NK-92 treated with Interleukin-12 subunit alpha and Interleukin-12 subunit beta, amount 100 ng/mL, for 24 hours (cell line): ENCODE results near the gene SLC43A1.
A peak's percentile ranks its signal among the peaks of the same experiment; 100 is the strongest.
"Not testable (repeated sequence)": the region's sequence is repeated elsewhere in the genome, so short reads cannot be mapped to it uniquely, and the experiment has no call there.

Experiments
- DNase-seq: peaks from one replicate; lab custom pipeline; 2025; lab: John Stamatoyannopoulos, UW

SLC43A1 gene

DNA sequence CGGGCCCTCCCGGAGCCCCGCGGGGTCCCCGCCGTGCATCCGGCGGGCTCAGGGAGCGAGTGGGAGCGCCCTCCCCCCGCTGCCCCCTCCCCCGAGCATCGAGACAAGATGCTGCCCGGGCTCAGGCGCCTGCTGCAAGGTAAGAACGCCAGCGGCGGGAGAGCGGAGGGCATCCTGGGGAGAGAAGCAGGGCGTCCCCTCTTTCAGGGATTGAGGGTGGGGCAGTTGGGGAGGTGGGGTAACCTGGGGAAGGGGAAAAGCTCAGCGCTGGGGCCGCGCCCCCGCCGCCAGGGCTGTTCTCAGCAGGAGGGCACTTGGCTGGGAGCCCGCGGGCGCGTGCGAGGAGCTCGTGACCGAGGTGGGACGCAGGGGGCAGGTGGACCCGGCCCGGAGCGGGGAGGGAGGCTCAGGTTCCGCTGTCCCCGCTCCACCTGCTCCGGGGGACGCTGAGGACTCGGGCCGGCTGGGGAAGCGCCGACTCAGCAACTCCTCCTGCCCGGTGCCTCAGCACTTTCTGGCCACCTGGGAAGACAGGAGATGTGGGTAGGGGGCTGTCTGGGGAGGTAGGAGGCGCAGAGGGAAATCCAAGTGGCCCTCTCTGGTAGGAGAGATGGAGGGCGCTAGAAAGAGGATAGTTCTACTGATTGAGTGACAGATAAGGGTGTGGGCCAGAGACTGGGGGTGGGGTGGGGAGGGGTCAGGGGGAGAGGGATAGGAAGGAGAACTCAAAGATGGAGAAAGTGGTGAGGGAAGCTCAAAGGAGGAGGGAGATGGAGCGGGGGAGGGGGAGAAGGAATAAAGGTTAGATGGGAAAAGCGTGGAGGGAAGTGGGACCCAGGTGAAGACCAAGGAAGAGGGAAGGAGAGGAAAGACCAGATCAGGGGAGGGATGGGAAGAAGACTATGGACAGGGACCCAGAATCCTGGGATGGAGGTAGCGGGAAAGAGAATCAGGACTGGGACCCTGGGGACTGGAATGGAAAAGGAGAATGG lies 54.4 kb downstream of the SLC43A1 start:
- no peak for DNase-seq

DNA sequence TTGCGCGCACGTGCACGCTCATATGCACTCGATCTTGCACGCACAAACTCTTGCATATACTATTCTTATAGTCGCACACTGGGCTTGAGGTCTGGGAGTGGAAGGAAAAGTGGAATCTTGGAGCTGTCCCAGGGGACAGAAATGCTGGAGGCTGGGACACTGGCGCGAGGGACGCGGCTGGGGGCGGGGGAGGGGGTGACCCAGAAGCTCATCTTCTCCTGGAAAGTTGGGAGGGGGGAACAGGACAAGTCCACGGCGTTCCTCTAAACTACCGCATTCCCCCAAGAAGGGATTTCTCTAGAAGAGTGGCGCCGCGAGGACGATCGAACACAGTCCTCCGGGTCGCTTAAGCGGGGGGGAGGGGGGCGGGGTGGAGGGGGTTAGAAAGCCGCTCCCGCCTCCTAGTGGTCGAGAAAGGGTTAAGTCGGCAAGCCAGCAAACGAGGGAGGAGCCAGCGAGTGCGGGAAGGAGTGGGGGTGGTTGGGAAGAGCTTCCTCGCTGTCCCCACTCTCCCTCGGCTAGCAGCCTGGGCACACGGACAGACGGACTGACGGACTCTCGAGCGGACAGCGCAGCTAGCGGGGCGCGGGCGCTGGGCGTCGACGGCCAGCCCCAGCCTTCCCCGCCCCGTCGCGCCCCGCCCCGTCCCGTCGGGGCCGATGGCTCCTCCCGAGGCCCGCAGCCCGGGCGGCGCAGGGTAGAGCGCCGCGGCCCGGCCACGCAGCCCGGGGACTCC lies 55.3 kb downstream of the SLC43A1 start, which contains the start of gene RTN4RL2:
TSS of gene RTN4RL2 (plus strand) at position 507 of the 736 bp plus-strand sequence. CDS start 338 bp downstream, outside the sequence.
- DNase-seq, result no peak

DNA sequence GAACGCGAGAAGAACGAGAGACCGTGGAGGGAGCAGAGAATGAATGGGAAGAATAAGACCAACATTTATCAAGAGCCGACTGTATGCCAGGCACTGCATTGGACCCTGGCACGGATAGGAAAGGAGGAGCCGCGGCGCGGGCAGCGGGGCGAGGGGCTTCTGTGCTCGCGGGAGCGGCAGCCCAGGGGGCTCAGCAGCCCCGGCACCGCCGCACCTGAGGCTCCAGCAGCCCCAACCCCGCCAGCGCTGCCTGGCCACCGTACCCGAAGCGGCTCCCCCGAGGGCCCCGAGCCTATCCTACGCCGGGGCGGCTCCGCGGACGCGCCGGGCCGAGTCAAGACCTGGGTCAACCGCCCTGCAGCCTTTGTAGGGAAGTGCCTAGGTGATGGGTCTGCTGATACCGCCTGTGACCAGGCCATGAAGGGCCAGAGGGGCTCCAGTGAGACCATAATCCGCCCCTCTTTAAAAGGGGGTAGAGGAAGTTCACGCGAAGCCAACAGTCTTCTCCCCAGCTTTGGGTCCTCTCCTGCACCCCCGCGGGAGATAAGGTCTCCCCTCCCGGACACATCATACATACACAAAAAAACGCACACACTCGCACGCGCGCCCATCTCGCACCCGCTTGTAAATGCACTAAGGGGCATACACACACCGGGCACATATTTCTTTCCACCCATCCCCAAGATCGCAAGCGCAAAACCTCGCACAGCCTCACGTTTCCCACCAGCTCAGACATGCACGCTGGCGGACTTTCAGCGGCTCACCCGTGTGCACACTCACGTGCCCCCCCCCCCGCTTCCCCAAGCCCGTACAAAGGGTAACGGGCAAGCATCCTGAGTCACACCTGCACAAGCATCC lies 56.1 kb downstream of the SLC43A1 start:
- no peak for DNase-seq

DNA sequence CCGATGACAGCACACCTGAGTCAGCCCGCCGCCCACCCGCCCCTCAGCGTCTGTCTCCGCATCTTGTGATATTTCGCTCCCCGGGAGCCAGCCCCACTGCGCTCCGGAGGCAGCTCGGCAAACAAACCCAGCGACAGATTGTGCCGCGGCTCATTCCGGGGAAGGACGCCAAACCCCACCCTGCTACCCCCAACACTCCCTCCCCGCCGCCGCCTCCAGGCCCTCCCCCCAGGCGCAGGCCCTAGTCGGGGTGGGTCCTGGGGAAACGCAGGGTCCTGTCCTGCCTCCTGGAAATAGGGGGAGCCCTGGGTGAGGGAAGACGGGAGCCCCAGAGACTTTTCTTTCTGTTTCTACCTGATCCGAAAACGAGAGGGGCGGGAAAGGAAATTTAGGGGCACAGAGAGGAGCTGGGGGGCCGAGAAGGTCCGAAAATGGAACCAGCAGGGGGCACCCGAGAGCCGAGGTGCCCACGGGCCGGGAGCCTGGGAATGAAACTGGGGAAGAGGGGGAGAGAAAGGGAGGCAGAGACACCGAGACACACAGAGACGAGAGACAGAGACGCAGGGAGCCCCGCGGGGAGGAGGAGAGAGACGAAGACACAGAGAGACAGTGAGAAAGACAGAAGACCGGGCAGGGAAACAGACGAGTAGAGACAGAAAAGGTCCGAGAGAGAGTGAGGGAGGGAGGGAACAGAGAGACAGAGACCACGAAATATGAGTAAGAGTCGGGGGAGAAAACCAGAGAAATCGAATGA lies 56.9 kb downstream of the SLC43A1 start:
- DNase-seq, result peak; percentile 6

DNA sequence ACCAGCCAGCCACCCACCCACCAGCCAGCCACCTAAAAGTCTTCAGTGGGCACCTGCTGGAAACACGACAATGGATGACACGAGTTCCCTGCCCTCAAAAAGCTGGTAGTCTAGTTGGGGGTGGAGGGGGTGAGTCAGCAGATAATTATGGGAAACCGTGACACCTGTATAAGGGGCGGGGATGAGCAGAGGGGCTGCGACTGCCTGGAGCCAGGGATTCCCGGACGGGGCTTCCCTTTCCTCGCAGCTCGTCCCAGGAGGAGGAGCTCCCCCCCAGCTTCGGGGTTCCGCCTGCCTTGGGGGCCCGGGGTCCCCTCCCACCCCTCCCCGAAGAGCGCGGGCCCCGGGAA lies 57.5 kb downstream of the SLC43A1 start:
- DNase-seq, result no peak

DNA sequence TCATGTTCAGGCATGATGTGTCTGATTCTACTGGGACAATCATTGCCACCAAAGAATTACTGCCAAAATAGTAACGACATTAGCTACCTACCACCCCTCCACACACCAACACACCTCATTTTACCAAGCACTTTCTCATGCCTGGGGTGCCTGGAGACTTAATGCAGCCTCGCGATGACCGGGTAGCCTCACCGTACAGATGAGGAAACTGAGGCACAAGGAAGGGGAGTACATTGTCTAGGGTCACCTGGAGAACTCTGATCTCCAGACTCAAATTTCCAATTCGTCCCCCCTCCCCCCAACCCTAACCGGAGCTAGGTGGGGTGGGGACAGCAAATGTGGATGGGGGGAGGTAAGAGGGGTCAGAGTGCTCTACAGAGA lies 57.9 kb downstream of the SLC43A1 start:
- no peak for DNase-seq

DNA sequence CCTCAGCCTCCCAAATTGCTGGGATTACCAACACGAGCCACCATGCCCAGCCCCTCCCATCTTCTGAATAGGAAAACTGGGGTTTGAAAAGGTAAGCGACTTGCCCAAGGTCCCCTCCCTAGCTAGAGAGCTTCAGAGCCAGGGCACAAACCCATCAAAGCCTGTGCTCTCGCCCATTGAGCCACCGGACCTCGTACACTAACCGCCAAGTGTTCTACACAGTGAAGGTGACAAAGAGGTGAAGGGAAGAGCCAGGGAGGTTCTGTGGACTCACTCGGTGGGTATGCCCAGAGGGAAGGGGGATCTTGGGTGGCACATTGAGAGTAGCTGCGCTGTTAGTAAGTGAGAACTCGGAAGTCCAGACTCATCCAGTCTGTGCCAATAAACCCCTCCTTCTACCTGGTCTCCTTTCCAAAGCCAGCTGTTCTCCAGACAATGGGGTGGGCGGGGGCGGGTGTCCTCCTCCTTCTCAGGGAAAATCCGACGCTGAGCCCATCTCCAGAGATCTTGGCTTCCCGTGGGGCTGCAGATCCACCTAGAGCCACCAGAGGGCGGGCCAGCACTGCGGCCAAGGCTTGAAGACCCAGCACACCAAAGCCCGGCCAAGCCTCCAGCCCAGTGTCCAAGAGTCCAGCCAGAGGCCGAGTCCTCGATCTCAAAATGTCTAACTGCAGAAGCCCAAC lies 58.4 kb downstream of the SLC43A1 start:
- DNase-seq, result peak; percentile 42

DNA sequence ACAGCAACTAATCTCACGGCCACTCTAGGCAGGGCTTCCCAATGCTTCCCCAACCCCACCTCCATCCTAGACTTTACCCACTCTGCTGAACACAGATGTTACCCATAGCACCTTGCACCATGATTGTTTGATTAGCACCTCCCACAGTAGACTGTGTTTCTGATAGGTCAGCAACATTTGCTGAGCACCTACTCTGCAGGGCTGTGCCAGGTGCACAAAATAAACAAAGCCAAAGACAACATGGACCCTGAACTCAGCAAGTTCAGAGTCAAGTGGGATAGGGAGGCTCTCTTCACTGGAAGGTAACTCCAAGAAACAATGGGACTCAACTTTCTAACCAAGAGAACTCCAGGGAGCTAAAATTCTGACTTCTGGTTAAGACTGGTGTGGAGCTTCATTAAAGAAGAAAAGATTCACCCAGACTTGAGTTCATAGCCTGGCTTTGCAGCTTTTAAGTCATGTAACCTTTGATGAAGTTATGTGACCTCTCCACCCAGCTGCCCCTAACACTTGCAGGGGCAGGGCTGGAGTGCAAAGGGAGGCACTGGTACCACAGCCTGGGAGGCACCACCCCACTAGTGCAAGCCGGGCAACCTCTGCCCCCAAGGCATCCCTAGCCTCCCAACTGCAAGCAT lies 61.8 kb downstream of the SLC43A1 start:
- no peak for DNase-seq

DNA sequence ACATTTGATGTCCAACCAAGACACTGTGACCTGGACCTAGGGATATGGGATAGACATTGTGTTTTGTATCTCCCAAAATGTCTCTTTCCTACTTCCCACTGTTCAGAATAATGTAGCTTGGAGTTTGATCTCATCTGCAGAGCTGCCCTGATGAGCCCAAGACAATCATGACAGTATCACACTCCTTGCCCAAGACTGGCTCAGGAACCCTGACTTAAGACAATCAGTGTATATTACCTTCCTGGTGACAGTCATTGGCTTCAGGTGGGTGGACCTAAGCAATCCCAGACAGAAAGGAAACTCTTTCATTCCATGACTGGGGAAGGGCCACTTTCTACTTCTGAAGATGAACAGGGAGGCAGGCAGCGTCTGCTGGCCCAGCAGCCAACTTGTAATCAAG lies 69.4 kb downstream of the SLC43A1 start:
- DNase-seq, result no peak

DNA sequence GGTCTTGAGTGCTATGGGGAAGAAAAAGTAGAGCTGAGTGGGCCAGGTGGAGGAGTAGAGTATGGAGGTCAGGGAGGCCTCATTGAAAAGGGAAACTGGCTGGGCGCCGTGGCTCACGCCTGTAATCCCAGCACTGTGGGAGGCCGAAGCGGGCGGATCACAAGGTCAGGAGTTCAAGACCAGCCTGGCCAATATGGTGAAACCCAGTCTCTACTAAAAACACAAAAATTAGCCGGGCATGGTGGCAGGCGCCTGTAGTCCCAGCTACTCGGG lies 70.4 kb downstream of the SLC43A1 start:
- not testable (repeated sequence) for DNase-seq

DNA sequence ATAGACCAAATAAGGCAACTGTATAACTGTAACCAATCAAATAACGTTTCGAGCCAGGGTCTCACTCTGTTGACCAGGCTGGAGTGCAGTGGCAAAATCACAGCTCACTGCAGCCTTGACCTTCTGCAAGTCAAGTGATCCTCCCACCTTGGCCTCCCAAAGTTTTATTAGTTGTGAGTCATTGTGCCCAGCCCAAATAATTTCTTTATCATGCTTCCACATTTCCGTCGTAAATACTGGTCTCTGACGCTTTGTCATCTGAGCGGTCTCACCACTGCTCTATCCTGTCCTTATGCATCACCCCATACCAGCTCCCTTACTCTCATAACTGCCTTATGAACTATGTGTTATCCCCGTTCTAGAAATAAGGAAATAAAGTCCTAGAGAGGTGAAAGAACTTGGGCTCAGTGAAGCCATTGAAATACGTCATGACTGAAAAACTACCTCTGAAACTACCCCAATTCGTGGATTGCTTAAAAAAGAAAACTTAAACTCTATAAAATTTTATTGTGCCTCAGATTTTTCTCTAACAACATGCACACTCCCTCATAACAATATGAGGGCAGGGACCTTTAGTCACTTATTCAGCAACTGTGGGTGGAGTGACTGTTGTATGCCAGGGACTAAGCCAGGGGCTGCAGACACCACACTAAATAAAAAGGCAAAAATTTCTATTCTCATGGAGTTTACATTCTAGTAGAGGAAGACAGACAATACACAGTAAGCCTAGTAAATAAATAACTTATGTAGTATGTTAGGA lies 71.0 kb downstream of the SLC43A1 start:
- no peak for DNase-seq

DNA sequence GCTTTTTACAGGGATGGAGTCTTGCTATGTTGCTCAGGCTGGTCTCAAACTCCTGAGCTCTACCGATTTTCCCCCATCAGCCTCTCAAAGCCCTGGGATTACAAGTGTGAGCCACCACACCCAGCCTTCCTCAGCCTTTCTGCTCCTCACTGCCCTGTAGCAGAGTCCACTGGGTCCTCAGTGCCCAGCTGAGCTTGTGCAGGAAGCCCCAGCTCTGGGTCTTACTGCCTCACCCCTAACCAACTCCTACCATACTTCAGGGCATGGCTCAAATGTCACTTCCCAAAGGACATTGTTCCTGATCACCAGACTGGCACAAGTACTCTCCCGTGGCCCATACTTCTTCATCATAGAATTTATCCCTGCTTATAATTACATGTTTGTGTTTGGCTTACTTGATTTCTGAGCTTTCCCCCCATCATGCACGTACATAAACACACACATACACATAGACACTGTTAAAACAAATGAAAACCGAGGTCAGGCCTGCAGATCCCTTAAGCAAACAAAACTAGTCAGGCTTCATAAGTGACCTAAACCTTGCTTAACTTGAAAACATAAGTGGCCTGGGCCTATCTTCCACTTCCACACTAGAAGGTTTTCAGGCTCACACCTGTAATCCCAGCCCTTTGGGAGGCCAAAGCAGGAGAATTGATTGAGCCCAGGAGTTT lies 74.6 kb downstream of the SLC43A1 start:
- no peak for DNase-seq

DNA sequence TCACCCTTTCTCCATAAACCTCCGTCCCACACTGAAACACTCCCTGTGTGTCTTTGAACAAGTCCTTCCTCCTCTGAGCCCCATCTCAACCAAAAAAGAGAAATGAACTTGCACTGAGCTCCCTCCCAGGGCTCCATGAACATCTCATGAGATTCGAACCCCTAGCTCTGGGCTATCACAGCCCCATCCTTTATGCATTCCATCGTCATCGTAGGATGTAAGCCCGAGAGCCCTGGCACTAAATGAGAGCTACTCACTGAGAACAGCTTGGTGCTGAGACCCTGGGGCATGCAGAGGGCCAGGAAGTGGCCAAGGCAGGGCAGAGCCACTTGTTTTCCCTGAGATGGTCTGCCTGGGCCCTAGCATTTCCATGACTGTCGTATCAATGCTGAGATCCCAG lies 75.7 kb downstream of the SLC43A1 start:
- DNase-seq, result no peak

DNA sequence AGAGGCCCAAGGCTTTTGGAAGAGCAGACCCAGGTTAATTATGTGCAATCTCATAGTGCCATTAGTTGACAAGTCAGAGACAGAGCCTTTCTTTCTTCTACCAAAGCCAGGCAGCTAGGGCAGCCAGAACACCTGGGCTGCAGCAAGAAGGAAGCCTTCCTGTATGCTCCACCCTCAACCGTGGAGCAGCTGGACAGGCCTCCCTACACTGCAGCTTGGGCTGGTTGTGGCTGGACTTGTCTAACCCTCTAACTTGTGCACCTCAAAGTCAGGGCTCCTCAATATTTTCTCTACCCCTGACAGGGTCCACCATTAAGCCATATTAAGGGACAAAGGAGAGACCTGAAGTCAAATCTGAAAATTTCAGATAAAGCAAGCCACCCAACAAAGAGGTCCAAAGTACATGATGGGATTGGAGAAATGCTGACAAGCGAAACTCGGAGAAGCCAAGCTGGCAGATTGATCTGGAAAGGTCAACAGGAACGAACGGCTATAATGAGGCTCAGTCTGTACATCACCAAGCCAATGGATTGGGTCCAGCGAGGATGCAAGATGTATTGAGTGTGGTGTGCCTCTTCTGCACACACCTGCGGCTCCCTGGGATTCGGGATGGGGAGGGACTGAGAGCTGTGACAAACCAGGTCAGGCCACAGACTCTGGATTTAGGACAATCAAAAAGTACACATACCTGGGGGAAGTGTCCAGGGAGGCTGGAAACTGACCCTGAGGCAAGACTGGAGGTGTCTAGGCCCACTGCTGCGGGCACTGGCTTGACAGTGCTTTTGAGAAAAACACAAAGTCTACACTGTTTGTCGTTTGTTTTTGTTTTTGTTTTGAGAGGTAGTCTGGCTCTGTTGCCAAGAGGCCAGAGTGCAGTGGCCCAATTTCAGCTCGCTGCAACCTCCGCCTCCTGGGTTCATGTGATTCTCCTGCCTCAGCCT lies 76.9 kb downstream of the SLC43A1 start:
- no peak for DNase-seq

DNA sequence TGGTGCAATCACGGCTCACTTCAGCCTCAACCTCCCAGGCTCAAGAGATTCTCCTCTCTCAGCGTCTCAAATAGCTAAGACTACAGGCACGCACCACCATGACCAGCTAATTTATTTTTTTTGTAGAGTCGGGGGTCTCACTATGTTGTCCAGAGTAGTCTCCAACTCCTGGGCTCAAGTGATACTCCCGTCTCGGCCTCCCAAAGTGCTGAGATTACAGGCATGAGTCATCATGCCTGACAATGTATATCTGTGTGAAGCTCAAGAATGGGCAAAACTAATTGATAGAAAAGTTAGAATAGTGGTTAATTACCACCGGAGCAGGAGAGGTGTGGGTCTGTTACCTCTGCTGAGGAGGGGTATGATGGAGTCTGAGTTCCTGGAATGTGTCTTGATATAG lies 79.5 kb downstream of the SLC43A1 start:
- no peak for DNase-seq

DNA sequence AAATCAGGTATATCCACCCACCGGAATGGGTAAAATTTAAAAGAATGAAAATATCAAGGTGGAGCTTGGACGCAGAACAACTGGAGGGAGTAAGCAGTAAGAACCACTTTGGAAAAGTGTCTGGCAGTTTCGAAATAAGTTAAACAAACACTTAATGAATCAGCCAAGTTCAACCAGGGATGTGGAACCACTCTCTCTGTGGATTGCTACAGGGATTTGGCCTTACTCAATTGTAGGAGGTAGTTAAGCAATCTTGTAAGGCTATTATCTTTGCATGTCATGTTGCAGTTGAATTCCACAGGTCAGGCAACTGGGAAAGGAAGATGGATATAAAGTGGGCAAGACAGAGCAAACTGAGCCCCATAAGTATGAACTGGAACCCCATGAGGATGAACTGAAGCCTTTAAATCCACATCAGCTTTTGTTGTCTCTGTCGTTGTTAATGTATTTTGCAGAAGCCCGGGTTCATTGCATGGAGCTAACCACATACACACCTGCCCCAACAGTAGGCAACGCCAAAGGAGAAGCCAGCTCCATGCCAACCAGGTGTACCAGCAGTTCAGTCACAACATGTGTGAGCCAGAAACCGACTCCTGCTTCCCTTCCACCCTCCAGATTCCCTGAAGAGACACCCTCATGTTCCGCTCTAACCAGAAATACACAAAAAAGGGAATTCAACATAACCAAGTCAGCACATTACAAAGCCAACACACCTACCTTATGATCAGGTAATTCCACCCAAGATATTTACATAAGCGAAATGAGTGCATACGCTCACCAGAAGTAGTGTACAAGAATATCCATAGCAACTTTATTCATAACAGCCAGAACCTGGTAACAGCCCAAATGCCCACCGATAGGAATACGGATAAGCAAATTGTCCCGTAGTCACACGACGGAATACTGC lies 80.6 kb downstream of the SLC43A1 start:
- DNase-seq, result no peak
